D341Med (cell line): ENCODE results near the gene UNKL.

Experiments used
- DNase-seq: peaks from one replicate; pipeline ENCODE4 v3.0.0; 2012; ENCODE audit warnings: low spot score

Gene UNKL

GRCh38 chr16:1401758-1402154 lies 12.7 kb downstream of the UNKL start:
- no peak for DNase-seq

GRCh38 chr16:1401061-1401757 lies 13.3 kb downstream of the UNKL start:
- DNase-seq: no peak

DNA sequence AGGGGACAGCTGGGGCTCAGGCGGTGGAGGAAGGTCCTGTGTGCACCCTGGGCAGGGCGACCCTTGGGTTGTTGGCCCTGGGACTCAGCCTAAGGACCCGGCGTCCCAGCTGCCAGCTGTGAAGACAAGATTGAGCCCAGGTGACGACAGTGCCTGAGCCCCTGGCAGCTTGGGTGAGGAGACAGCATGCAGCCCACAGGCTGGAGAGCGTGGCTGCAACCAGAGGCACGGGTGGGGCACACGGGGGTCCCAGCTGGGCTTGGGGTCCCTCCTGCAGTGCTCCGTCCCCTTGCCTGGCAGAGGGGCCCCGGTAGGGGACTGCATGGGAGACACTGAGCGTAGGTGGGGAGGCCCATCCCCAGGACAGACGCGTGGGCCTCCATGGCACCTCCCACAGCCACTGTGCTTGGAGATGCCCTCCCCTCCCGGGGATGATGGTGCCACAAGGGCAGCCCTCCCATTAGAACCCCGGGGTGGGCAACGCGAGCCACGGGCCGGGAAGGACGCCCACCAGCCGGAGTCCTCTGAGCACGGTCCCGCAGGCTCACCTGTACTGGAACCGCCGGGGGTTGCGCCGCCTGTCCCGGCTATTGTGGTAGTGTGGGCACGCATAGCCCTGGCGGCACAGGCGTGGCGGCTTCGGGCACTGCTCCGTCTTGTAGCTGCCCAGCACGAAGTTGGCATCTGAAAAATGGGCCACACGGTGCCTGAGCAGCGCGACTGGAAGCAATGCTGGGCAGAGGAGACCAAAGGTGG lies 15.5 kb downstream of the UNKL start:
- DNase-seq: peak; percentile 12

DNA sequence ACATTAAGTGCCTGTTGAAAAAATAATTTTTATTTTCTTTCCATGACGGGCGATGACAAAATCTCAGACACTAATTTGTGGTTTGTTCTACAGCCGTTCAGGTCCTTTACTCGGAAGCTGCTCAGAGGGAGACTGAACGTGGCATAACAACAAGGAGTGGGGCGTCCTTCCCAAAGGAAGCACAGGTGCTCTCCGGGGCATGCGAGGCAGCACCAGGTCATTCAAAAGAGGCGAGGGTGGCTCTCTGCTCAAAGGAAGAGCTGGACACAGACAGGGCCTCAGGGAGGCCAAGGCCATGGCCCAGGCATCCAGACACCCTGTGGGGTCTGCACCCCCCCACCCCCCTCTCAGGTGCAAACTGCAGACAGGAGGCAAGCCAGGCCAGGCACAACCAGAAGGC lies 16.2 kb downstream of the UNKL start:
- DNase-seq: no peak

DNA sequence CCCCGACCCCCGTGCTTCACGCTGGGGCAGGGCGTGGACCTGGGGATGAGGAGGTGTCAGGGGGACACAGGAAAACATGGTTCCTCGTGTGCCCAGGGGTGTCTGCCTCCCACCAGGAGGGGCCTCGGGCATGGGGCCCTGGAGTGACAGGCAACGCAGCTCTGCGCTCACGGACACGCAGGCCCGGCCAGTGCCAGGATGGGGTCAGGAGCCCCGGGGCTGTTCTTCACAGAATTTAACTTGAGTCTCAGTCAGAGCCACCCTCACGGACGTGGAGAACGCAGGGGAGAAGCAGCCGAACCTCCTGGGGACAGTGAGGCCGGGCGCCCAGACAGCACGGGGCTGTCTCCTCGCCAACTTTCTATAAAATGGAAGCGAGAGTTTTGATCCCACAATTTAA lies 16.7 kb downstream of the UNKL start:
- peak; percentile 22 for DNase-seq

GRCh38 chr16:1395444-1396031 lies 19.0 kb downstream of the UNKL start:
- no peak for DNase-seq

- no peak for DNase-seq
Measured at GRCh38 chr16:1394367-1394951, 20.0 kb downstream of the UNKL start.

- no peak for DNase-seq
Measured at GRCh38 chr16:1393613-1394176, 20.8 kb downstream of the UNKL start.

- no peak for DNase-seq
Measured at GRCh38 chr16:1392826-1393225, 21.7 kb downstream of the UNKL start.

DNA sequence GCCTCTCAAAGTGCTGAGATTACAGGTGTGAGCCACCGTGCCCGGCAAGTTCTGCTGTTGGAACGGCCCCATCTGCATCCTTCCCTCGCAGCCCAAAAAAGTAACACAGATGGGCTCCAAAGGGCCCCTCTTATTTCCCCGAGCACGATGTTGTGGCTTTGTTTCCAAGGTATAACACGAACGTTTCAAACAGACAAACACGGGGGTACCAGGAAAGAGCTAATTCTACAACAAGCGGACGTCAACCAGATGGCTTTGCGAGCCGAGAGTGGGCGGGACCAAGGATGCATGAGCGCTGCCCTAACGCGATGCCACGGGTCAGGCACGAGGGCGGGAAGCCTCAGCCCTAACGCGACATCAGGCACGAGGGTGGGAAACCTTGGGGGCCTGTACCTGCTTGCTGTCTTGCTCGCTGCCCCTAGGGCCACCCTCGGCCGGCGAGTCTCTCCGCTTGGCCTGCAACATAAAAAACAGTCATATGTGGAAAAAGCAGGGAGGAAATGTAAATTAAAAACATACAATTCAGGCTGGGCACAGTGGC lies 24.2 kb downstream of the UNKL start:
- DNase-seq: no peak

DNA sequence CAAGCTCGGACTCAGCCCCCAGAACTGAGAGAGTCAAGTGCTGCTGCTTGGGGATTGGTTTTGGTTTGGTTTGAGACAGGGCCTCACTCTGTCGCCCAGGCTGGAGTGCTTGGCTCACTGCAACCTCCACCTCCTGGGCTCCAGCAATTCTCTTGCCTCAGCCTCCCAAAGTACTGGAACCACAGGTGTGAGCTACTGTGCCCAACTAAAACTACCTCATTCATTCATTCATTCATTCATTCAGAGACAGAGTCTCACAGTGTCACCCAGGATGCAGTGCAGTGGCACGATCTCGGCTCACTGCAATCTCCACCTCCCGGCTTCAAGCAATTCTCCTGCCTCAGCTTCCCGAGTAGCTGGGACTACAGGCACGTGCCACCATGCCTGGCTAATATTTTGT lies 24.7 kb downstream of the UNKL start:
- no peak for DNase-seq

GRCh38 chr16:1387331-1387730 lies 27.2 kb downstream of the UNKL start:
- DNase-seq: no peak

DNA sequence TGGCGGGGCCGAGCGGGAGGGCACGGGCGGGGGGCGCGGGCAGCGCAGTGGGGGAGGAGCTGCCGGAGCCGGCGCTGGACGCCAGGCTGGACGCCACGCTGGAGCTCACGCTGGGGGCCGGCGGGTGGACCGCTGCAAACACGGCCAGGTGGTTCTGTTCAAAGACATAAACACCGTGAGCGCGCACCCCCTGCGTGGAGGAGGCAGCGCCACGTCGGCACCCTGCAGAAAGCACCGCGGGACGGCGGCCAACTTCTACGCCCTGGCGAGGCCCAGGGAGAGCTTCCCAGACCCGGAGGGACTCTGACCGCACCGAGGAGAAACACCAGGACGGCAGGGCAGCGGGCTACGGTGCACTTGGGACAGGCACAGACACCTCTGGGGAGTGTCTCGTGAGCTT lies 29.3 kb downstream of the UNKL start:
- no peak for DNase-seq

- DNase-seq: no peak
Measured at GRCh38 chr16:1383556-1383955, 30.9 kb downstream of the UNKL start.

DNA sequence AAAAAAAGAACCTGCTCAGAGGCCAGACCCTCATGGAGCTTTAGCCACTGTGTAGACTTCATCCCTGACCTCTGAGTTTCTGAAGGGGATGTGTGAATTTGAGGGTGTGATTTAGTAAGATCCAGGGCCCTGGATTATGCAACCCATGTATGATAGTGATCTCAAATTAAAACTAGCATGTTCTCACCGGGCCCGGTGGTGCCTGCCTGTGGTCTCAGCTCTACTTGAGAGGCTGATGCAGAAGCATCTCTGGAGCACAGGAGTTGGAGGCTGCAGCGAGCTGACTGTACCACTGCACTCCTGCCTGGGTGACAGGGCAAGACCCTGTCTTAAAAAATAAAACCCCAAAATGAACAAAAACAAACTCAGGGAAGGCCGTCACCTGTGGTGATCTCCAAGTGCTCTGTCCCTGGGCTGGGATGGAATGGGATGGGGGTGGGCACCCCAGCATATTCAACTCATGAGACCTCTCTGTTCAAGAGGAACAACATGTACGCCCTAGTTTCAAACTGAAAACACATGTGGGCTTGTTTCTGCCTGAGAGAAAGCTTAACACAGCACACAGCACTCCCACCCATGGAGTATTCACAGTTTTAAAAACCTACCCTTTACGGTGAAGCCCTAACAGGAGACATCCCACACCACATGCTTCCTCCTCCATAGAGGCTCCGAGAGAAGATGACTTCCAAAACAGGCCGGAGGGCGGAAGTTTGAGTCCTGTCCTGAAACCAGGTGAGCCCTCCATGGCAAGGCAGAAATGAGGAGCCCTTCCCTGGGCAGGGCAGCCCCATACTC lies 32.7 kb downstream of the UNKL start:
- DNase-seq: no peak

DNA sequence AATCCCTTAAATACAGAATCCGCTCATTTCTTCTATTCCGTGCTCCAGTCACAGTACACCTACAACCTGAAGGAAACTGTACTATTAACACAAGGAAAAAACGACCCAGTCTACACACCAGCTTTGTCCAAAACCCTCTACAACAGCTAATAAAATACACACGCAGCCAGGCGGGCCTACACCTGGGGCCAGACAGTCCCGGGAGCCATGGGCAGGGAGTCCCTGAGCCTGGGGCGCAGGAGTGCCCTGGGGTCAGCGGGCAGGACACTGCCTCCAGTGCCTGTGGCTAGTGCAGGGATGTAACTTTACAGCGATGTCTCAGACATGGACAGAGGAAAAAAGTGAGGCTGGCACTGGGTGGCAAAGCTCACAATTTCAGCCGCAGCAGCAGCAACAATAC lies 34.3 kb downstream of the UNKL start:
- DNase-seq: no peak

GRCh38 chr16:1379304-1380076 lies 35.0 kb downstream of the UNKL start:
- peak; percentile 95 for DNase-seq

DNA sequence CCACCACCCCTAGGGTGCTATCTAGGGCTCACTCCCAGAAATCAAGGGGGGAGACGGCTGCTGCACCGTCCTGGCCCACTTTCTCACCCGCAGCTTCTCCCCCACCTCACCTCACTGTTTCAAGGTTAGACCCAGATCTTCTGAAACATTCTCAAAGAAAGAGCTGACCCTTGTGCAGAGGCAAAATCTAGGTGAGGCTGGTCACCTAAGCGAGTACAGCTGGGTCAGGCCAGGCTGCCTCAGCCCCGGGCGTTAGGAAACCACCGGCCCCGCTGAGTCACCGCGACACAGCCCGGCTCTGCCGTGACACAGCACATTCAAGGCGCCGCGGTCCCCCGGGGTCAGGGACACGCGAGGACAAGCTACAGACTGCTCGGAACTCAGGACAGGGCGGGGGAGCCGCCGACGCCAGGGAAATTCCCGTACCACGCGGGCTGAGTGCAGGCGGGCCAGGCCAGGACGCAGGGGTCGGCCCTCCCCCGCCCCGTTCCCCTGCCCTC lies 35.6 kb downstream of the UNKL start:
- peak; percentile 77 for DNase-seq

DNA sequence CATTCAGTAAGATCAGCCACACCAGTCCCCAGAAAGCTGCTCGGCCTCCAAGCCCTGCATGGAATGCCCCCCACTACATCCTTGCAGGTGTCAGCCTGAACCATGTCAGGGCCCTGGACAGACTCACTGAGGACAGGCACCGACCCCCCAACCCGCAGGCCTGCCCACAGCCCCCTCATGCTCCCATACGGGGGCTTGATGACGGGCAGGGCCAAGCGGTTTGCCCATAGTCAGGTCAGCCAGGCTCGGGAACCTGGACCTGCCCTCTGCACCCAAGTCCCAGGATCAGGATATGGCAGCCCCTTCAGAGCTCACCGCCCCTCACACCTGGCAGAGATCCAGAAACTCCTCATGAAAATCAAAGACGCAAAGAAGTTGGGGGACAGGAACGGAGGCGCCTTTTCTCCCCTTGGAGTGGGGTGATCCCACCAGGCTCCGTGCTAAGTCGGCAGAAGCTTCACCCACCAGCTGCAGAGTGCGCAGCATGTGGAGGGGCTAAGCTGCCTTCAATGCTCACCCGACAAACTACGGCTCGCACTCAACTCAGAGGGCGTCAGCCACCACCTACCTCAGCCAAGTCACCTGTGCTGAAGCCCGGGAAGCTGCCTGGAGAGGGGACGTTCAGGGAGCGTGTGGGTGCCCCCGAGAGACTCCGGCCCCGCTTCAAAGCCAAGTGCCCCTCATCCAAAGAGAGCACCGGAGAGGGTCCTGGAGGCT lies 36.3 kb downstream of the UNKL start:
- no peak for DNase-seq
